Upper lobe of left lung (tissue), 4 donors: ENCODE data around the gene FBXO34.

Source experiments
- CTCF ChIP-seq, 6 experiments: fragments of 450-650 bp in 4 of 6; fragments of 200-600 bp in 2 of 6; sonication (generic) in 2 of 6; IDR thresholded peaks; one replicate each; pipeline ENCODE4 v1.5.1; 2016 to 2019; ENCODE audit warnings: antibody characterized with exemption in 6 of 6
- POLR2A ChIP-seq, 4 donors: fragments of 450-650 bp; IDR thresholded peaks; one replicate each; pipeline ENCODE4 v1.5.1; 2016 to 2017; ENCODE audit warnings: antibody characterized with exemption in 4 of 4, mild to moderate bottlenecking in 2 of 4
- POLR2AphosphoS5 ChIP-seq, 2 donors: sonication (generic); formaldehyde crosslinking; IDR thresholded peaks; one replicate each; pipeline ENCODE4 v1.5.1; 2017; ENCODE audit warnings: antibody characterized with exemption in 2 of 2

GRCh38 chr14:55255979-55256378 lies 15.2 kb upstream of the FBXO34 start:
- TF ChIP-seq CTCF (IDR thresholded peaks at IDR 0.05) (no peak), POLR2A (IDR thresholded peaks at IDR 0.05) (no peak), POLR2AphosphoS5 (IDR thresholded peaks at IDR 0.05) (no peak)
